NB4 (cell line): ENCODE results near the gene NFYC.

ENCODE experiments used
- POLR2A ChIP-seq: IDR thresholded peaks from 2 replicates; pipeline ENCODE4 v1.6.1; 2011; ENCODE audit warnings: mild to moderate bottlenecking; ENCODE audit not compliant: insufficient read length; ENCODE audit errors: extremely low read depth
- TF ChIP-seq, protein P1 (sequence below): IDR thresholded peaks from one replicate; pipeline ENCODE4 v1.5.1; 2012; ENCODE audit warnings: low read depth, low read length

DNA sequence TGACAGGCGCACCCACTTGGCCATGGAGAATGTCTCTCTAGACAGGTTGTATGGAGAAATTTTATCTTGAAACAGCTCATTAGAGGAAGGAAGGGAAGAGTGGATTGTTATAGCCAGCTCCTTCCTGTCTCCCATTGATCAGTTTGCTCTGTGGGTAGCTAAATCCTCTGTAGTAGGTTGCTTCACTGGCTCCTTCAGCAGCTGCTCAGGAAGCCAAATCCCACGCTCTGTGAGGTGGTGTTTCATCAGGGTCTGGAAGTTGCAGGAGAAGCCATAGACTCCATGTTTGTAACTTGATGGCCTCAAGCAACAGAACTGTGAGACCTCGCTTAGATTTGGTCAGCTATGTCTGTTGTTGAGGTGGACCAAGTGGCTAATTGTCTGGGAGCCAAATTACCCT lies 6.8 kb upstream of the NFYC start:
- TF ChIP-seq, protein P1, sequence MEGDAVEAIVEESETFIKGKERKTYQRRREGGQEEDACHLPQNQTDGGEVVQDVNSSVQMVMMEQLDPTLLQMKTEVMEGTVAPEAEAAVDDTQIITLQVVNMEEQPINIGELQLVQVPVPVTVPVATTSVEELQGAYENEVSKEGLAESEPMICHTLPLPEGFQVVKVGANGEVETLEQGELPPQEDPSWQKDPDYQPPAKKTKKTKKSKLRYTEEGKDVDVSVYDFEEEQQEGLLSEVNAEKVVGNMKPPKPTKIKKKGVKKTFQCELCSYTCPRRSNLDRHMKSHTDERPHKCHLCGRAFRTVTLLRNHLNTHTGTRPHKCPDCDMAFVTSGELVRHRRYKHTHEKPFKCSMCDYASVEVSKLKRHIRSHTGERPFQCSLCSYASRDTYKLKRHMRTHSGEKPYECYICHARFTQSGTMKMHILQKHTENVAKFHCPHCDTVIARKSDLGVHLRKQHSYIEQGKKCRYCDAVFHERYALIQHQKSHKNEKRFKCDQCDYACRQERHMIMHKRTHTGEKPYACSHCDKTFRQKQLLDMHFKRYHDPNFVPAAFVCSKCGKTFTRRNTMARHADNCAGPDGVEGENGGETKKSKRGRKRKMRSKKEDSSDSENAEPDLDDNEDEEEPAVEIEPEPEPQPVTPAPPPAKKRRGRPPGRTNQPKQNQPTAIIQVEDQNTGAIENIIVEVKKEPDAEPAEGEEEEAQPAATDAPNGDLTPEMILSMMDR, result no peak
- TF ChIP-seq POLR2A, result no peak
